Measurements from ENCODE around the gene ARHGAP6.

The ARHGAP6 gene

GRCh38 chrX:11190745-11191510 is 474.8 kb downstream of the ARHGAP6 start:
- H3K4me3 ChIP-seq (replicated peaks; ENCODE audit: low read depth, low read length) = no peak overlapping the region
- TF ChIP-seq CTCF (IDR thresholded peaks at IDR 0.05; ENCODE audit: insufficient read depth, low read length, poor library complexity, severe bottlenecking) = no peak
- H3K36me3 ChIP-seq (ENCODE audit: control insufficient read depth, insufficient read depth, low read length) = no peaks in the 10 kb centered on the region
- DNase-seq (ENCODE audit: extremely low read depth, insufficient read length) = no peak
- H3K27me3 ChIP-seq (replicated peaks; ENCODE audit: control insufficient read depth, insufficient read depth, low read length) = no peaks in the 10 kb centered on the region

- DNase-seq (ENCODE audit: extremely low read depth, insufficient read length) = no peak
- H3K36me3 ChIP-seq (ENCODE audit: control insufficient read depth, insufficient read depth, low read length) = no peaks in the 10 kb centered on the region
- TF ChIP-seq CTCF (IDR thresholded peaks at IDR 0.05; ENCODE audit: insufficient read depth, low read length, poor library complexity, severe bottlenecking) = no peak
- H3K4me3 ChIP-seq (replicated peaks; ENCODE audit: low read depth, low read length) = no peak overlapping the region
- H3K27me3 ChIP-seq (replicated peaks; ENCODE audit: control insufficient read depth, insufficient read depth, low read length) = no peaks in the 10 kb centered on the region
These were observed 476.6 kb downstream of the ARHGAP6 start for GRCh38 chrX:11189097-11189496.

- no peaks in the 10 kb centered on the region for H3K27me3 ChIP-seq (replicated peaks; ENCODE audit: control insufficient read depth, insufficient read depth, low read length)
- no peak overlapping the region for H3K4me3 ChIP-seq (replicated peaks; ENCODE audit: low read depth, low read length)
- H3K36me3 ChIP-seq (ENCODE audit: control insufficient read depth, insufficient read depth, low read length) = no peaks in the 10 kb centered on the region
- no peak for DNase-seq (ENCODE audit: extremely low read depth, insufficient read length)
- TF ChIP-seq CTCF (IDR thresholded peaks at IDR 0.05; ENCODE audit: insufficient read depth, low read length, poor library complexity, severe bottlenecking) = no peak
These were observed 477.1 kb downstream of the ARHGAP6 start for GRCh38 chrX:11188664-11189063.

- TF ChIP-seq CTCF (IDR thresholded peaks at IDR 0.05; ENCODE audit: insufficient read depth, low read length, poor library complexity, severe bottlenecking) = no peak
- no peaks in the 10 kb centered on the region for H3K36me3 ChIP-seq (ENCODE audit: control insufficient read depth, insufficient read depth, low read length)
- no peak overlapping the region for H3K4me3 ChIP-seq (replicated peaks; ENCODE audit: low read depth, low read length)
- no peaks in the 10 kb centered on the region for H3K27me3 ChIP-seq (replicated peaks; ENCODE audit: control insufficient read depth, insufficient read depth, low read length)
- DNase-seq (ENCODE audit: extremely low read depth, insufficient read length) = no peak
These were observed 478.7 kb downstream of the ARHGAP6 start for GRCh38 chrX:11187001-11187400.

GRCh38 chrX:11185861-11186260 is 479.9 kb downstream of the ARHGAP6 start:
- Histone ChIP-seq H3K27me3 (replicated peaks; ENCODE audit: control insufficient read depth, insufficient read depth, low read length) (no peaks in the 10 kb centered on the region), H3K4me3 (replicated peaks; ENCODE audit: low read depth, low read length) (no peak overlapping the region), H3K36me3 (ENCODE audit: control insufficient read depth, insufficient read depth, low read length) (no peaks in the 10 kb centered on the region)
- TF ChIP-seq CTCF (IDR thresholded peaks at IDR 0.05; ENCODE audit: insufficient read depth, low read length, poor library complexity, severe bottlenecking) = no peak
- no peak for DNase-seq (ENCODE audit: extremely low read depth, insufficient read length)

- no peak for DNase-seq (ENCODE audit: extremely low read depth, insufficient read length)
- TF ChIP-seq CTCF (IDR thresholded peaks at IDR 0.05; ENCODE audit: insufficient read depth, low read length, poor library complexity, severe bottlenecking) = no peak
- Histone ChIP-seq H3K36me3 (ENCODE audit: control insufficient read depth, insufficient read depth, low read length) (no peaks in the 10 kb centered on the region), H3K4me3 (replicated peaks; ENCODE audit: low read depth, low read length) (no peak overlapping the region), H3K27me3 (replicated peaks; ENCODE audit: control insufficient read depth, insufficient read depth, low read length) (no peaks in the 10 kb centered on the region)
These were observed 485.1 kb downstream of the ARHGAP6 start for GRCh38 chrX:11180571-11180970.

Data from GM06990 (cell line).